K562 (cell line): Measurements from ENCODE around the gene SLC14A1.

Experiments
- E2F6 ChIP-seq, 2 experiments: IDR thresholded peaks; 2 replicates each; pipeline ENCODE4 v1.6.1; 2011; ENCODE audit warnings: borderline replicate concordance in 1 of 2, control low read depth in 1 of 2, low read depth in 1 of 2, low read length in 1 of 2, mild to moderate bottlenecking in 1 of 2, mixed read lengths in 1 of 2, moderate library complexity in 1 of 2; ENCODE audit not compliant: insufficient read depth in 1 of 2, insufficient read length in 1 of 2, poor library complexity in 1 of 2, severe bottlenecking in 1 of 2; ENCODE audit errors: extremely low read depth in 1 of 2
- ETV1 ChIP-seq: fragments of 450-650 bp; conservative IDR thresholded peaks from 2 replicates; pipeline ENCODE4 v1.6.1; 2016; ENCODE audit warnings: missing genetic modification characterization, control low read depth, low read depth, missing compliant biosample characterization
- EZH2 ChIP-seq: IDR thresholded peaks from 2 replicates; pipeline ENCODE4 v1.6.1; 2012; ENCODE audit warnings: low read depth, mild to moderate bottlenecking, inconsistent platforms, low read length, borderline replicate concordance
- FOS ChIP-seq: IDR thresholded peaks from 3 replicates; pipeline ENCODE4 v1.6.1; 2011; ENCODE audit not compliant: insufficient read length; ENCODE audit errors: extremely low read depth
- MIER1 ChIP-seq: fragments of 450-650 bp; IDR thresholded peaks from 2 replicates; pipeline ENCODE4 v1.6.1; 2016; ENCODE audit warnings: antibody characterized with exemption, mild to moderate bottlenecking, low read depth
- MLLT1 ChIP-seq, 2 experiments: fragments of 450-650 bp; IDR thresholded peaks; 2 replicates each; pipeline ENCODE4 v1.6.1; 2016
- MTA3 ChIP-seq: fragments of 450-650 bp; formaldehyde crosslinking; IDR thresholded peaks from 2 replicates; pipeline ENCODE4 v1.6.1; 2017; ENCODE audit warnings: mild to moderate bottlenecking, borderline replicate concordance
- SP2 ChIP-seq: IDR thresholded peaks from 2 replicates; pipeline ENCODE4 v1.6.1; 2011; ENCODE audit warnings: mild to moderate bottlenecking, low read depth, low read length, moderate library complexity; ENCODE audit not compliant: poor library complexity, severe bottlenecking; ENCODE audit errors: extremely low read depth
- STAT5B ChIP-seq: fragments of 250-450 bp; sonication (Bioruptor Pico); IDR thresholded peaks from 2 replicates; pipeline ENCODE4 v1.8.0; 2021; ENCODE audit warnings: mild to moderate bottlenecking, inconsistent platforms
- ZNF124 ChIP-seq: sonication (generic); formaldehyde crosslinking; IDR thresholded peaks from 2 replicates; pipeline ENCODE4 v1.8.1; 2022; ENCODE audit warnings: missing genetic modification reagents
- ZNF445 ChIP-seq: fragments of 250-450 bp; sonication (Bioruptor Pico); IDR thresholded peaks from 2 replicates; pipeline ENCODE4 v1.4.0; 2020; ENCODE audit warnings: low read depth, mild to moderate bottlenecking, moderate library complexity

GRCh38 chr18:45680066-45680690, 43.8 kb upstream of the SLC14A1 start:
- TF ChIP-seq ZNF124 (no peak), MIER1 (no peak), ETV1 (no peak), STAT5B (no peak), FOS (no peak), ZNF445 (no peak), MLLT1 (IDR thresholded peaks at IDR 0.05) (no peak), EZH2 (no peak), E2F6 (IDR thresholded peaks at IDR 0.05; ENCODE audit: borderline replicate concordance in 1 of 2, extremely low read depth in 1 of 2, insufficient read depth in 1 of 2, insufficient read length in 1 of 2, low read depth in 1 of 2, low read length in 1 of 2, poor library complexity in 1 of 2, severe bottlenecking in 1 of 2) (no peak), SP2 (no peak), MTA3 (no peak)
